Fibroblast of villous mesenchyme (primary cell): Measurements from ENCODE around the gene KMT5C. TPM values are rescaled to one million over a fixed set of nuclear protein-coding genes. Genes with fewer than 3 reads are reported as not detected.

ENCODE experiments used
- DNase-seq: peaks from one replicate; pipeline ENCODE4 v3.0.0-alpha.2; 2010; ENCODE audit warnings: low read depth
- H3K4me3 ChIP-seq: 2 replicates; pipeline ENCODE4 v1.5.1; 2011; ENCODE audit warnings: low read depth, mild to moderate bottlenecking, low read length
- total RNA-seq: library from RNA; depleted of rRNA; stranded (reverse); fragments of >200 nt; gene quantifications from 2 replicates; pipeline ENCODE4 v1.2.3, GENCODE V29; 2012
- TF ChIP-seq, protein P1 (sequence below): IDR thresholded peaks from 2 replicates; pipeline ENCODE4 v1.5.1; 2012; ENCODE audit warnings: low read depth, mild to moderate bottlenecking, low read length; ENCODE audit not compliant: insufficient read depth

Gene KMT5C
- total RNA-seq, result 6.9 and 8.7 TPM in 2 replicates

DNA sequence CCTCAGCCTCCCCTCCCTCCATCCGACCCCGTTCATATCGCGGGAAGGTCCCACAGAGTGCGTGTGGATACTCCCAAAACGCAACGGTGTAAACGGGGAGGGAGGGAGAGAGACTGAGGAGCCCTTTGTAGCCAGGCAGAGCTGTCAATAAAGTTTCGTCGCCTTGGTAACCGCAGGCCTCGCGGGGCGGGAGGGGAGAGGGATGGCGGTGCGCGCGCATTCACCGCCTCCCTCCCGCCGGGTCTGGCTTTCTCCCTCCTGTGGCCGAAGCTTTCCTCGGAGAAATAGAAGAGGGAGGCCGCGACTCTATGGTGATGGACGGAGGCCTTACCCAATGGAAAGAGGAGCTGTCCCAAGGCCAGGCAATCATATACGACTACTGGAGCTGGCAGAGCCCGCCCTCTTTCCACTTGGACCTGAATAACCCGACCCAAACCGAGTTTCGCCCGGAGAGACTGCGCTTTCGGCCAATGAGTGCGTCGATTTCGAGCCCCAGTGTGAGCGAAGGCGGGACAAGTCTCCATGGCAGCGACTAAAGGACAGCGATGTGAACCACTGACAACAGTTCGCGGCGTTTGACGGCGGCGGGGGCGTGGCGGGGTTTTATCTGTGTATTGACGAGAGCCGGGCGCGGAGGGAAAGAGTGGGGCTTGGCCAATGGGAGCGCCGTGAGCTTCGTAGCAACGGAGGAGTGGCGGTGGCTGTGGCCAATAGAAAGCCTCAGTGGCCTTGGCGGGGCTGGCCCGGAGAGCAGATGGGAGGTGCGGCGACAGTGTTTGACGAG lies at the start of gene KMT5C:
KMT5C (plus strand) TSS at position 772 of the 784 bp plus-strand sequence. CDS start 2,061 bp downstream, outside the sequence.
- TF ChIP-seq, protein P1, sequence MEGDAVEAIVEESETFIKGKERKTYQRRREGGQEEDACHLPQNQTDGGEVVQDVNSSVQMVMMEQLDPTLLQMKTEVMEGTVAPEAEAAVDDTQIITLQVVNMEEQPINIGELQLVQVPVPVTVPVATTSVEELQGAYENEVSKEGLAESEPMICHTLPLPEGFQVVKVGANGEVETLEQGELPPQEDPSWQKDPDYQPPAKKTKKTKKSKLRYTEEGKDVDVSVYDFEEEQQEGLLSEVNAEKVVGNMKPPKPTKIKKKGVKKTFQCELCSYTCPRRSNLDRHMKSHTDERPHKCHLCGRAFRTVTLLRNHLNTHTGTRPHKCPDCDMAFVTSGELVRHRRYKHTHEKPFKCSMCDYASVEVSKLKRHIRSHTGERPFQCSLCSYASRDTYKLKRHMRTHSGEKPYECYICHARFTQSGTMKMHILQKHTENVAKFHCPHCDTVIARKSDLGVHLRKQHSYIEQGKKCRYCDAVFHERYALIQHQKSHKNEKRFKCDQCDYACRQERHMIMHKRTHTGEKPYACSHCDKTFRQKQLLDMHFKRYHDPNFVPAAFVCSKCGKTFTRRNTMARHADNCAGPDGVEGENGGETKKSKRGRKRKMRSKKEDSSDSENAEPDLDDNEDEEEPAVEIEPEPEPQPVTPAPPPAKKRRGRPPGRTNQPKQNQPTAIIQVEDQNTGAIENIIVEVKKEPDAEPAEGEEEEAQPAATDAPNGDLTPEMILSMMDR, result peak; percentile 47

DNA sequence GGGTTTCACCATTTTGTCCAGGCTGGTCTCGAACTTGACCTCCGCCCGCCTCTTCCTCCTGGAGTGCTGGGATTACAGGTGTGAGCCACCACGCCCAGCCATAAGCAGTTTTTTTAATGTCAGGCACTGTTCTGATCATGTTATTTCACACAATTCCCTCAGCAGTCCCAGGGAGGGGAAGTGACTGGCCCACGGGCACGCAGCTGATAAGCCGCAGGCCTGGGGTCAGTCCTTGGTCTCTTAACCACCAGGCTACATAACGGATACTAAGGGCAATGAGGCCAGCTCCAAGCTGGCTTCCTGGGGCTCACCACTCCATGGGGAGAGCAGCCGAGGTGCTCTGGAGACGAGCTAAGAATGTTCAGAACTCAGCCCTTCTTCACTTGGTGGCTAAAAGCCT lies 42.4 kb upstream of the KMT5C start:
- no peak for DNase-seq
- TF ChIP-seq, protein P1, result no peak
- no peak overlapping the region for H3K4me3 ChIP-seq

More for the DNA sequence above, at the start of gene KMT5C:
- peak within 1 kb of the TSS; percentile 77 for H3K4me3 ChIP-seq
- DNase-seq, result peak; percentile 100

DNA sequence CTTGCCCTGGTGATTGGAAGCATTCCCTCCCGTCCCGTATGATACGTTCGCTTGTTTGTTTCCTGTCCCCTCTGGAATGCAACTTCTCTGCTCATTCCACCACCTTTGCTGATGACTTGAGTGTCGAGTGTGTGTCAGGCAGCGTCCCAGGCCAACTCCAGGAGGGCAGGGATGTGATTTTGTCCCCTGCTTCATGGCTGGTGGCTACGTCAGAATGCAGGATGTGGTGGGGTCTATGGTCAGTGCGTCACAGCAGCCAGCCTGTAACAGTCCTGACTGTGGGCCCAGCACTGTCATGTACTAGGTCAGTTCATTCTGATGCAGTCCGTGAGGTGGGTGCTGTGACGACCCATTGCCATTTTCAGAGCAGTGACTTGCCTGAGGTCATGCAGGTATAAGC lies 39.7 kb upstream of the KMT5C start:
- H3K4me3 ChIP-seq, result no peak overlapping the region
- no peak for DNase-seq
- TF ChIP-seq, protein P1, result no peak

DNA sequence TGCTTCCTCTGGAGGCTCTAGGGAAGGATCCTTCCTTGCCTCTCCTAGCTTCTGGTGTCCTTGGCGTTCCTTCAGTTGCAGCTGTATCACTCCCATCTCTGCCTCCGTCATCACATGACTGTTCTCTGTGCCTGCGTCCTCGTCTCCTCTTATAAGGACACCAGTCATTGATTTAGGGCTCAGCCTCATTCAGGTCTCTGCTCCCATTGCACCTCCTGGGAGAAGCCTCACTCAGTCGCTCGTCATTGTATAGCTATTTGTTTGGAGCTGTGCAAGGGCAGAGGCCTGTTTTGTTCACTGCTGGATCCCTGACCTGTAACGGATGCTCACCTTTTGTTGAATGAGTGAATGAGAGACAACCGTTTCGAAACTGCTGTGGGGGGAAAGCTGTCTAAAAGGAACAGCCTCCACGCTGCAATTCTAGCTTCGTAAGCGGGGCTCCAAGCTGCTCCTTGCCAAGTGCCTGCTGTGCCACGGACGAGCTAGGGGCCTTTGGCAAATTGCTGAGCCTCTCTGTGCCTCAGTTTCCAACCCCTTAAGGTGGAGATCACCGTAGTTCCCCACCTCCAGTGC lies 38.7 kb upstream of the KMT5C start:
- TF ChIP-seq, protein P1, result no peak
- DNase-seq, result no peak
- H3K4me3 ChIP-seq, result no peak overlapping the region

GRCh38 chr19:55301459-55302317 lies 38.0 kb upstream of the KMT5C start:
- DNase-seq, result peak; percentile 73
- H3K4me3 ChIP-seq, result peak overlapping the region; percentile 45
- TF ChIP-seq, protein P1, result peak; percentile 85

DNA sequence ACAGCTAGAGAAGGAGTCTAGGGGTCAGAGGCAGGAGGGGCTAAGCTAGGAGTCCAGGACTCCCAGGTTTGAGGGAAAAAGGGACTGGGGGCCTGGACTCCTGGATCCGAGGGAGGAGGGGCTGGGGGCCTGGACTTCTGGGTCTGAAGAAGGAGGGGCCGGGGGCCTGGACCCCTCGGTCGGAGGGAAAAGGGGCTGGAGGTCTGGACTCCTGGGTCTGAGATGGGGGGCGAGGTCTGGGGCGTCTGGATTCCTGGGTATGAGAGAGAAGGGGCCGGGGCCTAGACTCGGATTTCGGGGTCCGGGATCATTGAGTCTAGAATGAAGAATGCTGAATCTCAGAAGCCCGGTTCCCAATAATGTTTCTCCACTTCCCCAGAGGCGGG lies 37.4 kb upstream of the KMT5C start:
- TF ChIP-seq, protein P1, result no peak
- H3K4me3 ChIP-seq, result peak overlapping the region; percentile 45
- no peak for DNase-seq
